ENCODE data around the gene ASTN2. TPM values are rescaled to one million over a fixed set of nuclear protein-coding genes. Genes with fewer than 3 reads are reported as not detected.

ASTN2 gene
- total RNA-seq, 2 donors from 2014 or later = 113 to 153 TPM

- TF ChIP-seq POLR2A (IDR thresholded peaks at IDR 0.05) (no peak), CTCF (IDR thresholded peaks at IDR 0.05) (no peak), POLR2AphosphoS5 (IDR thresholded peaks at IDR 0.05) (no peak)
- DNase-seq (ENCODE audit: low spot score) = no peak
- no peak overlapping the region for H3K4me3 ChIP-seq
- 90% methylated on average over 1 of the region's 1 CpG for WGBS
- no peak overlapping the region for H3K27ac ChIP-seq
- H3K27me3 ChIP-seq (replicated peaks; ENCODE audit: insufficient read depth) = no peaks in the 10 kb centered on the region
- H3K36me3 ChIP-seq = no peaks in the 10 kb centered on the region
- intact Hi-C loops (cut with DNase I) = no loop called here
- H3K9me3 ChIP-seq = no peaks in the 10 kb centered on the region
- H3K4me1 ChIP-seq (replicated peaks) = no peaks in the 10 kb centered on the region
Observed at GRCh38 chr9:116608064-116608463, 806.8 kb downstream of the ASTN2 start.

- 83% methylated on average over 10 of the region's 10 CpGs for WGBS
- intact Hi-C loops (cut with DNase I) = no loop called here
- no peaks in the 10 kb centered on the region for H3K36me3 ChIP-seq
- no peak overlapping the region for H3K27ac ChIP-seq
- H3K27me3 ChIP-seq (replicated peaks; ENCODE audit: insufficient read depth) = no peaks in the 10 kb centered on the region
- DNase-seq (ENCODE audit: low spot score) = no peak
- TF ChIP-seq POLR2AphosphoS5 (IDR thresholded peaks at IDR 0.05) (no peak), CTCF (IDR thresholded peaks at IDR 0.05) (no peak), POLR2A (IDR thresholded peaks at IDR 0.05) (no peak)
- H3K4me1 ChIP-seq (replicated peaks) = no peaks in the 10 kb centered on the region
- no peaks in the 10 kb centered on the region for H3K9me3 ChIP-seq
- no peak overlapping the region for H3K4me3 ChIP-seq
Observed at GRCh38 chr9:116605904-116606341, 808.9 kb downstream of the ASTN2 start.

- Histone ChIP-seq H3K36me3 (no peaks in the 10 kb centered on the region), H3K27ac (no peak overlapping the region), H3K27me3 (replicated peaks; ENCODE audit: insufficient read depth) (no peaks in the 10 kb centered on the region), H3K4me3 (no peak overlapping the region), H3K4me1 (replicated peaks) (no peaks in the 10 kb centered on the region), H3K9me3 (no peaks in the 10 kb centered on the region)
- DNase-seq (ENCODE audit: low spot score) = no peak
- WGBS = 94% methylated on average over 3 of the region's 3 CpGs
- TF ChIP-seq POLR2A (IDR thresholded peaks at IDR 0.05) (no peak), CTCF (IDR thresholded peaks at IDR 0.05) (no peak), POLR2AphosphoS5 (IDR thresholded peaks at IDR 0.05) (no peak)
- intact Hi-C loops (cut with DNase I) = no loop called here
Observed at GRCh38 chr9:116605060-116605459, 809.8 kb downstream of the ASTN2 start.

GRCh38 chr9:116604251-116604650, 810.6 kb downstream of the ASTN2 start:
- Histone ChIP-seq H3K9me3 (no peaks in the 10 kb centered on the region), H3K27ac (no peak overlapping the region), H3K36me3 (no peaks in the 10 kb centered on the region), H3K27me3 (replicated peaks; ENCODE audit: insufficient read depth) (no peaks in the 10 kb centered on the region), H3K4me3 (no peak overlapping the region), H3K4me1 (replicated peaks) (no peaks in the 10 kb centered on the region)
- DNase-seq (ENCODE audit: low spot score) = no peak
- WGBS = 92% methylated on average over 2 of the region's 2 CpGs
- intact Hi-C loops (cut with DNase I) = no loop called here
- TF ChIP-seq POLR2A (IDR thresholded peaks at IDR 0.05) (no peak), CTCF (IDR thresholded peaks at IDR 0.05) (no peak), POLR2AphosphoS5 (IDR thresholded peaks at IDR 0.05) (no peak)

GRCh38 chr9:116599342-116599884, 815.4 kb downstream of the ASTN2 start:
- no peaks in the 10 kb centered on the region for H3K36me3 ChIP-seq
- H3K4me3 ChIP-seq = no peak overlapping the region
- no peaks in the 10 kb centered on the region for H3K4me1 ChIP-seq (replicated peaks)
- no peaks in the 10 kb centered on the region for H3K9me3 ChIP-seq
- WGBS = 72% methylated on average over 2 of the region's 2 CpGs
- TF ChIP-seq POLR2A (IDR thresholded peaks at IDR 0.05) (no peak), CTCF (IDR thresholded peaks at IDR 0.05) (no peak), POLR2AphosphoS5 (IDR thresholded peaks at IDR 0.05) (no peak)
- intact Hi-C loops (cut with DNase I) = no loop called here
- DNase-seq (ENCODE audit: low spot score) = no peak
- H3K27ac ChIP-seq = no peak overlapping the region
- H3K27me3 ChIP-seq (replicated peaks; ENCODE audit: insufficient read depth) = no peaks in the 10 kb centered on the region

All from prostate gland (tissue), 2 donors.